ENCODE data around the gene PABPN1. TPM values are rescaled to one million over a fixed set of nuclear protein-coding genes. Genes with fewer than 3 reads are reported as not detected.

PABPN1 gene
- total and polyA plus RNA-seq, 2 of the 13 experiments (the other 11 are each of a cell fraction or from before 2014, with no cell fraction given): 233 to 524 TPM

- no peak; the same call in 1 of the 2 replicates for TF ChIP-seq TARDBP (CRISPR knock-in tag; IDR thresholded peaks at IDR 0.05)
- TF ChIP-seq ZNF788 (CRISPR knock-in tag; IDR thresholded peaks at IDR 0.05; ENCODE audit: borderline replicate concordance): peak; percentile 60
- TF ChIP-seq ZNF782 (CRISPR knock-in tag; IDR thresholded peaks at IDR 0.05; ENCODE audit: borderline replicate concordance): peak; percentile 71; the same call in 1 of the 2 replicates
- TF ChIP-seq ZNF670 (CRISPR knock-in tag; IDR thresholded peaks at IDR 0.05; ENCODE audit: borderline replicate concordance): no peak; the same call in 1 of the 2 replicates
- peak; percentile 47 for TF ChIP-seq ETV5 (CRISPR knock-in tag; IDR thresholded peaks at IDR 0.05; ENCODE audit: borderline replicate concordance)
- TF ChIP-seq CHD4 (IDR thresholded peaks at IDR 0.05; ENCODE audit: borderline replicate concordance, low read length): peak; percentile 98
- no peak for TF ChIP-seq U2AF2 (IDR thresholded peaks at IDR 0.05; ENCODE audit: low read depth, low read length)
- TF ChIP-seq SETDB1 (CRISPR knock-in tag; IDR thresholded peaks at IDR 0.05; ENCODE audit: borderline replicate concordance): no peak
Observed at GRCh38 chr14:23286020-23286901, 35.0 kb upstream of the PABPN1 start, which contains the start of gene HOMEZ (continued).

GRCh38 chr14:23286902-23287479 is 34.3 kb upstream of the PABPN1 start:
- DNase-seq (ENCODE audit: low spot score) (no peak), ATAC-seq (no peak), FAIRE-seq (no peak)
- WGBS (ENCODE audit: low lambda C conversion rate): 46% methylated on average over 6 of the region's 6 CpGs
- no peaks in the 10 kb centered on the region for H4K20me1 ChIP-seq (ENCODE audit: insufficient read depth, low read length)
- peak overlapping the region; percentile 75 for H3K9ac ChIP-seq (ENCODE audit: insufficient read depth, low read depth, low read length)
- no peaks in the 10 kb centered on the region for H3K9me3 ChIP-seq (ENCODE audit: low read length)
- H3K27ac ChIP-seq (ENCODE audit: extremely low read length, insufficient read depth, low read length): peak overlapping the region; percentile 83
- H3K36me3 ChIP-seq (replicated peaks in 1 of 2; ENCODE audit: control insufficient read depth in 1 of 2, insufficient read depth in 2 of 2, low read length in 2 of 2): peaks cover 2 to 4% of the 10 kb centered on the region in 2 experiments; a peak in 1 of 5 replicates
- peak overlapping the region; percentile 93 for H3K4me2 ChIP-seq (ENCODE audit: low read depth, low read length)
- no peaks in the 10 kb centered on the region; a peak in 1 of 5 replicates for H3K27me3 ChIP-seq (ENCODE audit: control insufficient read depth in 1 of 2, insufficient read depth in 2 of 2, low read length in 2 of 2)
- intact Hi-C loops (cut with micrococcal nuclease; ENCODE audit: unreplicated experiment): loop anchor here (1.0 kb wide), 5 partner anchors 8 to 192 kb away; partner anchors contain the start of genes ACIN1, C14orf119, NGDN and PABPN1
- peaks cover 19% of the 10 kb centered on the region for H3K79me2 ChIP-seq (ENCODE audit: insufficient read depth, low read length)
- ChIA-PET POLR2A (interaction anchor here (0.9 to 9.2 kb wide), 22 partner anchors 7 to 955 kb away, joined by 3 to 165 read pairs (median 6); partner anchors contain the start of genes ACIN1, BCL2L2, C14orf119 and MYH7), CTCF (ENCODE audit: low intra/inter-chr PET ratio, low total read pairs) (interaction anchor here (1.9 kb wide), 1 partner anchor 8 kb away, joined by 8 read pairs; no protein-coding TSS in a partner anchor)
- peak overlapping the region; percentile 83 to 96 (median 83) for H3K4me3 ChIP-seq (replicated peaks in 1 of 3; ENCODE audit: insufficient read depth in 1 of 3, low read depth in 2 of 3, low read length in 3 of 3)
- in situ Hi-C loops (cut with HindIII; ENCODE audit: extremely low pct_ligation_motif_present, low pct_unique_long_range_greater_than_20kb): no loop called here
- H2AFZ ChIP-seq (ENCODE audit: low read length): no peak overlapping the region
- BruUV-seq (replicated peaks): no TSS peak
- peaks cover 26% of the 10 kb centered on the region for H3K4me1 ChIP-seq (ENCODE audit: insufficient read depth, low read length)
- TF ChIP-seq ARID2 (CRISPR knock-in tag; IDR thresholded peaks at IDR 0.05; ENCODE audit: borderline replicate concordance) (peak; percentile 82; the same call in 1 of the 2 replicates), PITX1 (CRISPR knock-in tag; IDR thresholded peaks at IDR 0.05) (no peak), TARDBP (CRISPR knock-in tag; IDR thresholded peaks at IDR 0.05) (peak; percentile 54; the same call in 1 of the 2 replicates), ZNF720 (CRISPR knock-in tag; IDR thresholded peaks at IDR 0.05) (no peak), ARNTL (CRISPR knock-in tag; IDR thresholded peaks at IDR 0.05) (0 out of 2 replicates have a peak, but pooled peaks have one; percentile 5), MAFK (conservative IDR thresholded peaks at IDR 0.05 in 1 of 2, IDR thresholded peaks at IDR 0.05 in 1 of 2; ENCODE audit: low read length in 2 of 2) (no peak), FOXC1 (CRISPR knock-in tag; IDR thresholded peaks at IDR 0.05; ENCODE audit: borderline replicate concordance) (no peak), SP5 (CRISPR knock-in tag; IDR thresholded peaks at IDR 0.05; ENCODE audit: borderline replicate concordance, low read depth) (no peak), DRAP1 (CRISPR knock-in tag; IDR thresholded peaks at IDR 0.05) (0 out of 2 replicates have a peak, but pooled peaks have one; percentile 29), ZNF83 (CRISPR knock-in tag; IDR thresholded peaks at IDR 0.05; ENCODE audit: borderline replicate concordance) (no peak), HDAC6 (IDR thresholded peaks at IDR 0.05; ENCODE audit: low read depth, low read length) (0 out of 2 replicates have a peak, but pooled peaks have one; percentile 5), ZSCAN5A (CRISPR knock-in tag; IDR thresholded peaks at IDR 0.05; ENCODE audit: borderline replicate concordance) (0 out of 2 replicates have a peak, but pooled peaks have one; percentile 26)
